Activated CD8-positive, alpha-beta memory T cell treated with anti-CD3 and anti-CD28 coated beads for 36 hours (primary cell): Measurements from ENCODE around the gene KCND2. TPM values are rescaled to one million over a fixed set of nuclear protein-coding genes. Genes with fewer than 3 reads are reported as not detected.

Source experiments
- CTCF ChIA-PET: fragments of 350-600 bp; sonication (Branson Sonifier 250); formaldehyde crosslinking; loops from one replicate; lab custom pipeline; 2021; ENCODE audit warnings: antibody characterized with exemption; lab: Charles Lee
- POLR2A ChIA-PET: fragments of 350-600 bp; sonication (Branson Sonifier 250); formaldehyde crosslinking; loops from one replicate; lab custom pipeline; 2021; ENCODE audit warnings: antibody characterized with exemption; lab: Charles Lee
- total RNA-seq, 2 experiments: library from RNA; stranded (reverse); gene quantifications; one replicate each; pipeline ENCODE4 v1.2.3, GENCODE V29; 2021

Gene KCND2
- total RNA-seq, 2 experiments from 2014 or later: not detected

DNA sequence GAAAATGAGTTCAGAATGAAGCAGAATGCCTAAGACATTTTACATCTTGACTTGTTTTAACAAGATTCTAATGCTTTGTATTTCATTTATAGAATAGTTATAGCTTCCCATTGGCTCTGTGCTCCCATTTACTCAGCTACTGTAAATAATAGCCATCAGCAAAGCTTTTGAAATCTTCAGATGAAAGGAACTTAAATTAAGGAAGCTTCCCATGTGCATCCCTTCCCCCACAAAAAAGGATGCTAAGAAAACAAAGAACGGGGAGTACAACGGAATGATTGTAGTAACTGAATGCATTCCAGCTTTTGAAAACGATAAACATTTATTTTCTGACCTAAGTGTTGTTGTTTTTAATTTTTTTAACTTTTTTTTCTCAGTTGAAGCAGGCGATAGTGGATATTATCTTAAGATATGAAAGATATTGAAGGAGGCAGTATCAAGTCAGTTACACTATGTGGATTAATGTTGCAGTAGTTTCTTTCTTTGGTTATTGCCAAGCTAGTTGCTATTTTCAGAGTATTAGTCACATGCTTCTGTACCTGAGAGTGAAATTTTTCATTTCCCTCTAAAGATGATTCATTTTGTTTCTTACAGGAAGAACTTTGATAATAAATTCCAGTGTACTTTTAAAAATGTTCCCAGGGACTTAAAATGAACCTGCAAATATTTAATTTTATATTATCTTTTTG, 129.2 kb downstream of the KCND2 start:
- CTCF ChIA-PET: no interaction called here
- POLR2A ChIA-PET: no interaction called here

- ChIA-PET CTCF (no interaction called here), POLR2A (no interaction called here)
Measured at GRCh38 chr7:120402801-120403200, 129.8 kb downstream of the KCND2 start.

DNA sequence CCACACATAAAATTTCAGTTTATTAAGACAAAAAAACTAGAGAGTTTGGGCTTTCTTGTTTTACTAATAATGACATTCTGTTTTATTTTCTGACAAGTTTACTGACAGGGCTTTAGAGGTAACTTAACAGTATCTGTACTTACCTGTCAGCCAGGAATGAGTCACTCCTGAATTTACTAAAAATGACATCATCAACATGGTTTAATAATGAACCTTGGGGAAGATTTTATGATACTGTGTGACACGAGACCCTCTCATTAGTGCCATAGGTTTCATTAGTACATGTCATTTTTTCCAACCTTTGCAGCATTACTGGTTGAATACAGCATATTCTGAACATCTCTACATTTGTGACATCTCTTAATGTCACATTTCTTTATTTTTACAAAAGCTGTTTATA, 131.1 kb downstream of the KCND2 start:
- POLR2A ChIA-PET: no interaction called here
- CTCF ChIA-PET: no interaction called here

- POLR2A ChIA-PET: no interaction called here
- CTCF ChIA-PET: interaction anchor here (0.8 kb wide), 1 partner anchor 11 kb away, joined by 3 read pairs; no protein-coding TSS in a partner anchor
Measured at GRCh38 chr7:120405652-120406051, 132.7 kb downstream of the KCND2 start.

- ChIA-PET CTCF (no interaction called here), POLR2A (no interaction called here)
Measured at GRCh38 chr7:120407010-120407409, 134.0 kb downstream of the KCND2 start.

DNA sequence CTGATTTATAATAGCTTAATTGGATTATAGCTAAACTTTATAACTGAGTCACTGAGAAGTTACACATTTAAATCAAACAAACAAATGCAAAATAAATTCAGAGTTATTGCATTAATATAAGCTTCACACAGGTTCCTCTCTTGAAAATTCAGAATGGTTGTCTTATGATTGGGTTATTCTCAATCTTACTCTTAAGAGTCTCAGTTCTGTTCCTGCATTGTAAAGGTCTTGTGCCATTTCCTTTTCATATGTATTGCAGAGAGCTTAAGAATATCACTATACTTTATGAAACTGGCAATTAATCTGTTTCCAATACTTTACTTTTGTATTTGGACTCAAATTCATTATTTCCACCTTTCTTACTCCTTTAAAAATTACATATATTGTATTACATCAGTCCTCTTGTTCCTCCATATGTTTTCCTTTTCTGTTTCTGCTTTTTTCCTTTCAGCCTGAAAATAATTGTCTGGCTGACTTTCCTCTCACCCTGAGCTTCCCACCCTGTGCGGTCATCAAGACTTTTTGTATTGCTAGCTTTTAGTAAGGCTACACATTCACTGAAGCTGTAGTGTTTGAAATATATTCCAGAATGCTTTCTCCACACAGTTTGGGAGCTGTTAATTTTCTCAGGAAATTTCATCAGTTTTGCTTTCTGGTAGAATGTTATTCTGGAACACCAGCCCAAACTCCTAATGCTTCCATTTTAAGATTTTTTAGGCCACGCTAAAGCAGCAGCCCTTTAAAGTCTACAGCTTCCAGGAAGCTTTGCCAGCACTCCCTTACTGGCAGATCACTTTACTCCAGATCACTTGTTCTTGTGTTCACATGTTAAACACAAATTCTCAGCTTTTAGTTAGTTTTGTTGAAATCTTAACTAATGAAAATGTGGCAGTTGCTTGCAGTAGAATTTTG, 139.4 kb downstream of the KCND2 start:
- CTCF ChIA-PET: no interaction called here
- POLR2A ChIA-PET: no interaction called here

GRCh38 chr7:120413164-120413563, 140.2 kb downstream of the KCND2 start:
- CTCF ChIA-PET: no interaction called here

GRCh38 chr7:120417244-120417979, 144.4 kb downstream of the KCND2 start:
- CTCF ChIA-PET: interaction anchor here (0.6 kb wide), 1 partner anchor 12 kb away, joined by 3 read pairs; no protein-coding TSS in a partner anchor
- POLR2A ChIA-PET: no interaction called here

More at GRCh38 chr7:120413164-120413563, 140.2 kb downstream of the KCND2 start:
- POLR2A ChIA-PET: no interaction called here

- CTCF ChIA-PET: no interaction called here
- POLR2A ChIA-PET: no interaction called here
Measured at GRCh38 chr7:120421151-120421651, 148.2 kb downstream of the KCND2 start.

DNA sequence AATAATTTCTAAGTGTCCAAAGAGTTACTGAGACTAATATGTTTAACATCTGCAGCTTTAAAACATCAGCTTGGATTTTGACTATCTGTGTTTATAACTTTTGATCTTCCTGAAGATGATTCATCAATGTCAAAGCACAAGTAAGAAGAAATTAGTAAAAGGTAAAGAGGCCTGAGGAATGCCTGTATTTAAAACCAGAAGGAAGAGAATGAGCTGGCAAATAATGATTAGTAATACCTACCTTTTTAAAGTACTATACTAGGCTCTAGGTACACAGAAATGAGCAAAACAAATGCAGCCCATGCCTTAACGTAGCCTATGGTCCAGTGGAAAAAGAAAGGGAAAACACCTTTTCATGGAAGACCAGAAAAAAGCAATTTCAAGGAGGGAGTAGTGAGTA, 158.0 kb downstream of the KCND2 start:
- CTCF ChIA-PET: no interaction called here
- POLR2A ChIA-PET: no interaction called here

GRCh38 chr7:120436487-120437060, 163.6 kb downstream of the KCND2 start:
- CTCF ChIA-PET: no interaction called here
- POLR2A ChIA-PET: no interaction called here

GRCh38 chr7:120441850-120442249, 168.9 kb downstream of the KCND2 start:
- ChIA-PET POLR2A (no interaction called here), CTCF (no interaction called here)

- POLR2A ChIA-PET: no interaction called here
- CTCF ChIA-PET: no interaction called here
Measured at GRCh38 chr7:120442838-120443237, 169.9 kb downstream of the KCND2 start.

GRCh38 chr7:120444650-120445049, 171.7 kb downstream of the KCND2 start:
- POLR2A ChIA-PET: no interaction called here
- CTCF ChIA-PET: no interaction called here

DNA sequence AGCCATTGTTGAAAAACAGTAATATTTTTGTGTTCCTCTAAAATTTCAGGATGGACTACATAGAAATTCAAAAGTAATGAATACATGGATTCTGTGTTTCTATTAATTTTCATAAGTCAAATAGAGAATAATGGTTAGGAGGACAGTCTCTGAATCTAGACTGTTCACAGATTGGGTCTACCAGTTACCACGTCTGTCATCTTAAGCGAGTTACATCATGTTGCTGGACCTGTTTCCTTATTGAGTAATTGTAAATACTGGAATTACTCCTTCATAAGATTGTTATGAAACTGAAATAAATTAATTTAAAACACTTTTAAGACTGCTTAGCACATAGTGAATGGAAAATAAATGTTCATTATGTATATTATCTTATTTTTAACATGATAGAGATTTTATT, 172.3 kb downstream of the KCND2 start:
- ChIA-PET POLR2A (no interaction called here), CTCF (no interaction called here)

DNA sequence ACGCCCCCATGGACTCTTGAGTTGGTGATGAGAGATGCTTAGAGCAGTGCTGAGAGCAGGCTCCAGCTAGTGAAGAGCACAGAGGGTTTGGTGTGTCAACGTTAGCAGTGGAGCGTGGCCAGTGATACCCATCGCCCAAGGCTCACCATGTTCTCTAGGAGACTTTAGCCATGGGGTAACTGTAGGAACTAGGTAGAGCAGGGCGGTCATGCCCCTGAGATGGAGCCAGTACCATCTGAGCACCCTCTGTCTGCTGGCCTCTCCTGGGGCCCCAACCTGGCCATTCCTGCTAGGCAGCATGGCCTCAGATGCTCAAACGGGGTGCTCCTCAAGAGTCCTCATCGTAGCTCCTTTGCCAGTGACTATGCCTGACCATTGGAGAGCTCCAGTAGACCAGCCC, 179.7 kb downstream of the KCND2 start:
- ChIA-PET CTCF (no interaction called here), POLR2A (no interaction called here)

- POLR2A ChIA-PET: no interaction called here
- CTCF ChIA-PET: no interaction called here
Measured at GRCh38 chr7:120456699-120457098, 183.7 kb downstream of the KCND2 start.

- POLR2A ChIA-PET: no interaction called here
- CTCF ChIA-PET: no interaction called here
Measured at GRCh38 chr7:120460949-120461348, 188.0 kb downstream of the KCND2 start.

GRCh38 chr7:120462991-120463390, 190.0 kb downstream of the KCND2 start:
- CTCF ChIA-PET: no interaction called here
- POLR2A ChIA-PET: no interaction called here

DNA sequence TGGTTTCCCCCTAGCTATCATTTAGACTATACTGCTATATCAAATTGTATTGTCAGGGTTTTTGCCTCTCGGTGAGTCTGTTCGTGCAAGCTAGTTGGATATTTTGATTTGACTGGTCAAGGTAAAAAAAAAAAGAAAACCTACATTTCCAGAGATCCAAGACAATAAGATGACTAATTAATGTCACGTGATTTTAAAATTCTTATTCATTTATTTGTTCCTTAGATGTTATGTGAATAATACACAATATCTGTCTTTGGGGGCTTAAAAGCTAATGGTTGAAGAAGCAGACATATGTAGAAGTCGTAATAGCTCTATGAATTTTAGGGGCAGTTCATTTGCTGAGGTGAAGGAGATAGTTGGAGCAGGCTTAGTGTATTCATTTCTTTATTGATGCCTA, 191.1 kb downstream of the KCND2 start:
- CTCF ChIA-PET: no interaction called here
- POLR2A ChIA-PET: no interaction called here
